ENCODE results near the gene SLC25A6. TPM values are rescaled to one million over a fixed set of nuclear protein-coding genes. Genes with fewer than 3 reads are reported as not detected.

SLC25A6 gene
- total and polyA plus RNA-seq, 2 donors (not counting 3 experiments of a cell fraction or from before 2014, with no cell fraction given), result 410 to 1,153 TPM

GRCh38 chrX:1387141-1387776, 4.7 kb downstream of the SLC25A6 start:
- POLR2A ChIA-PET, result no interaction called here
- Histone ChIP-seq H3K9me1 (replicated peaks; ENCODE audit: control insufficient read depth, extremely low read depth, insufficient read depth, low read length) (no peaks in the 10 kb centered on the region), H3K4me1 (ENCODE audit: control insufficient read depth, extremely low read depth, insufficient read depth, low read length) (peaks cover 12% of the 10 kb centered on the region), H3K9me3 (replicated peaks; ENCODE audit: control insufficient read depth, insufficient read depth, low read length) (no peaks in the 10 kb centered on the region), H3K27ac (ENCODE audit: insufficient read depth, low read depth, low read length) (no peak overlapping the region), H3K27me3 (ENCODE audit: control insufficient read depth in 2 of 2, insufficient read depth in 2 of 2, low read length in 2 of 2) (no peaks in the 10 kb centered on the region), H3K9ac (replicated peaks; ENCODE audit: extremely low read depth, insufficient read depth, low read length) (no peak overlapping the region), H3K4me3 (replicated peaks in 1 of 3; ENCODE audit: insufficient read depth in 1 of 3, low read depth in 1 of 3, low read length in 3 of 3) (no peak overlapping the region), H3K36me3 (ENCODE audit: control insufficient read depth in 2 of 2, extremely low read depth in 1 of 2, insufficient read depth in 2 of 2, low read length in 2 of 2) (peaks cover 31 to 56% of the 10 kb centered on the region in 2 experiments), H3K4me2 (ENCODE audit: insufficient read depth, low read length) (no peak overlapping the region), H3K79me2 (ENCODE audit: control insufficient read depth, insufficient read depth, low read length) (peaks cover 53% of the 10 kb centered on the region), H2AFZ (ENCODE audit: low read depth, low read length) (no peak overlapping the region), H4K20me1 (replicated peaks; ENCODE audit: control insufficient read depth, extremely low read depth, insufficient read depth, low read length) (peaks cover 3% of the 10 kb centered on the region)
- intact Hi-C loops (cut with micrococcal nuclease) (no loop called here), dilution Hi-C loops (cut with MboI; ENCODE audit: extremely low pct_ligation_motif_present, low sequenced_read_pairs) (no loop called here)
- no peak for FAIRE-seq
- no peak for DNase-seq (ENCODE audit: low read depth, low spot score)
- TF ChIP-seq EZH2 (IDR thresholded peaks at IDR 0.05; ENCODE audit: borderline replicate concordance, low read depth, low read length, severe bottlenecking), result no peak
- TF ChIP-seq POLR2AphosphoS5 (IDR thresholded peaks at IDR 0.05; ENCODE audit: insufficient read depth, low read depth, low read length), result no peak
- no TSS peak for BruUV-seq (replicated peaks)
- CTCF ChIA-PET, result no interaction called here

GRCh38 chrX:1386338-1387127, 5.4 kb downstream of the SLC25A6 start:
- FAIRE-seq (no peak), DNase-seq (ENCODE audit: low read depth, low spot score) (no peak)
- Histone ChIP-seq H3K9me3 (replicated peaks; ENCODE audit: control insufficient read depth, insufficient read depth, low read length) (no peaks in the 10 kb centered on the region), H3K79me2 (ENCODE audit: control insufficient read depth, insufficient read depth, low read length) (peaks cover 53% of the 10 kb centered on the region), H2AFZ (ENCODE audit: low read depth, low read length) (no peak overlapping the region), H3K4me3 (replicated peaks in 1 of 3; ENCODE audit: insufficient read depth in 1 of 3, low read depth in 1 of 3, low read length in 3 of 3) (no peak overlapping the region), H3K4me2 (ENCODE audit: insufficient read depth, low read length) (no peak overlapping the region), H3K36me3 (ENCODE audit: control insufficient read depth in 2 of 2, extremely low read depth in 1 of 2, insufficient read depth in 2 of 2, low read length in 2 of 2) (peaks cover 31 to 57% of the 10 kb centered on the region in 2 experiments), H3K9ac (replicated peaks; ENCODE audit: extremely low read depth, insufficient read depth, low read length) (no peak overlapping the region), H3K4me1 (ENCODE audit: control insufficient read depth, extremely low read depth, insufficient read depth, low read length) (peaks cover 12% of the 10 kb centered on the region), H4K20me1 (replicated peaks; ENCODE audit: control insufficient read depth, extremely low read depth, insufficient read depth, low read length) (peaks cover 3% of the 10 kb centered on the region), H3K27me3 (ENCODE audit: control insufficient read depth in 2 of 2, insufficient read depth in 2 of 2, low read length in 2 of 2) (no peaks in the 10 kb centered on the region), H3K27ac (ENCODE audit: insufficient read depth, low read depth, low read length) (no peak overlapping the region), H3K9me1 (replicated peaks; ENCODE audit: control insufficient read depth, extremely low read depth, insufficient read depth, low read length) (no peaks in the 10 kb centered on the region)
- POLR2A ChIA-PET, result no interaction called here
- CTCF ChIA-PET, result no interaction called here
- BruUV-seq (replicated peaks), result no TSS peak
- TF ChIP-seq EZH2 (IDR thresholded peaks at IDR 0.05; ENCODE audit: borderline replicate concordance, low read depth, low read length, severe bottlenecking), result no peak
- TF ChIP-seq POLR2AphosphoS5 (IDR thresholded peaks at IDR 0.05; ENCODE audit: insufficient read depth, low read depth, low read length), result peak; percentile 23
- intact Hi-C loops (cut with micrococcal nuclease), result no loop called here
- dilution Hi-C loops (cut with MboI; ENCODE audit: extremely low pct_ligation_motif_present, low sequenced_read_pairs), result no loop called here

Measured in endothelial cell of umbilical vein (primary cell).